HL-60 (cell line): ENCODE results near the gene GTF3C1.

Experiments used
- DNase-seq, 2 experiments: peaks; one replicate each; pipeline ENCODE4 v3.0.0-alpha.2; 2010 to 2020; ENCODE audit warnings: low read depth in 1 of 2, low spot score in 1 of 2
- H3K27ac ChIP-seq: fragments of 250-450 bp; sonication (Bioruptor Pico); replicated peaks from 2 replicates; pipeline ENCODE4 v1.5.1; 2020; ENCODE audit warnings: mild to moderate bottlenecking, moderate library complexity
- H3K27me3 ChIP-seq: fragments of 250-450 bp; sonication (Bioruptor Pico); 2 replicates; pipeline ENCODE4 v1.5.1; 2021; ENCODE audit warnings: mild to moderate bottlenecking, moderate library complexity; ENCODE audit not compliant: insufficient read depth, poor library complexity, severe bottlenecking
- H3K4me3 ChIP-seq: replicated peaks from 2 replicates; pipeline ENCODE4 v1.5.1; 2011; ENCODE audit warnings: mild to moderate bottlenecking, control low read depth, low read length; ENCODE audit not compliant: insufficient read depth
- GABPA ChIP-seq: IDR thresholded peaks from 2 replicates; pipeline ENCODE4 v1.6.1; 2012; ENCODE audit warnings: low read depth
- POLR2AphosphoS5 ChIP-seq: IDR thresholded peaks from 2 replicates; pipeline ENCODE4 v1.6.1; 2012; ENCODE audit warnings: low read depth
- SPI1 ChIP-seq: IDR thresholded peaks from 2 replicates; pipeline ENCODE4 v1.6.1; 2012; ENCODE audit warnings: low read depth, mild to moderate bottlenecking, borderline replicate concordance
- TF ChIP-seq, protein P1 (sequence below): IDR thresholded peaks from one replicate; pipeline ENCODE4 v1.5.1; 2011; ENCODE audit warnings: low read length, control low read depth, inconsistent platforms; ENCODE audit not compliant: insufficient read depth
- TF ChIP-seq, protein P2 (sequence below): IDR thresholded peaks from 2 replicates; pipeline ENCODE4 v1.6.1; 2012; ENCODE audit warnings: low read depth; ENCODE audit not compliant: insufficient replicate concordance

GTF3C1 gene

DNA sequence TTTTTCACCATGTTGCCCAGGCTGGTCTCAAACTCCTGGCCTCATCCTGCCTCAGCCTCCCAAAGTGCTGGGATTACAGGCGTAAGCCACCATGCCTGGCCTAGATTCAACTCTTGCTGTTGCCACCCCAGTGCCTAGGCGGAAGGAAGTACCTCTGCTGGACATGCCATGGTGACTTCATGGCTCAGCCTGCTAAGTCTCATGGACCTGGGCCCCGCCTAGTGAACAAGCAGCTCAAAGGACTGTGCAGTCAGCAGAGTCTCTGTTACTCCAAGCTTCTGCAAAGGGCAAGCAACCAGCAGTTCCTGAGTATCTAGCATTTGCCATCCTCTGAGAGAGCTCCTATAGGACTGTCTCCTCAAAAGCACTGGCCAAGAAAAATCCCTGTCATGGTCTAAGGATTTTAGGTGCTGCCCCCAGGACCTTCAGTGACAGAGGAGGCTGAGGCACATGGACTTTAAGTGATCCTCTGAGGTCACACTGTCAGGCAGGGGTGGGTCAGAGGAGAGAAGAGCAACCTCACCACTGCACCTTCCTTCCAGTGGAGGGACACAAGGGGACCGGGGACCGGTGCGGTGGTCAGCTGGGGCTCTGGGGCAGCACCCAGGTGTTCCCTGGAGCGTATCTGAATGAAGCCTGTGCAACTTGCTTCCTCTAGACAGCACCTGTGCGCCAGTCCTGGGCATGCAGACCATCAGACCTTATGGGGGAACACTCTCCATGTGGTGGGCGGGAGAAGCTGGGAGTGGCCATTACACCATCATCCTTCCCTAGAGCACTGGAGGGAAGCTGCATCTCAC lies 76.4 kb downstream of the GTF3C1 start:
- DNase-seq, result no peak
- H3K27me3 ChIP-seq, result no peaks in the 10 kb centered on the region
- TF ChIP-seq, protein P1, sequence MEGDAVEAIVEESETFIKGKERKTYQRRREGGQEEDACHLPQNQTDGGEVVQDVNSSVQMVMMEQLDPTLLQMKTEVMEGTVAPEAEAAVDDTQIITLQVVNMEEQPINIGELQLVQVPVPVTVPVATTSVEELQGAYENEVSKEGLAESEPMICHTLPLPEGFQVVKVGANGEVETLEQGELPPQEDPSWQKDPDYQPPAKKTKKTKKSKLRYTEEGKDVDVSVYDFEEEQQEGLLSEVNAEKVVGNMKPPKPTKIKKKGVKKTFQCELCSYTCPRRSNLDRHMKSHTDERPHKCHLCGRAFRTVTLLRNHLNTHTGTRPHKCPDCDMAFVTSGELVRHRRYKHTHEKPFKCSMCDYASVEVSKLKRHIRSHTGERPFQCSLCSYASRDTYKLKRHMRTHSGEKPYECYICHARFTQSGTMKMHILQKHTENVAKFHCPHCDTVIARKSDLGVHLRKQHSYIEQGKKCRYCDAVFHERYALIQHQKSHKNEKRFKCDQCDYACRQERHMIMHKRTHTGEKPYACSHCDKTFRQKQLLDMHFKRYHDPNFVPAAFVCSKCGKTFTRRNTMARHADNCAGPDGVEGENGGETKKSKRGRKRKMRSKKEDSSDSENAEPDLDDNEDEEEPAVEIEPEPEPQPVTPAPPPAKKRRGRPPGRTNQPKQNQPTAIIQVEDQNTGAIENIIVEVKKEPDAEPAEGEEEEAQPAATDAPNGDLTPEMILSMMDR, result no peak
- no peak for TF ChIP-seq SPI1
- TF ChIP-seq, protein P2, sequence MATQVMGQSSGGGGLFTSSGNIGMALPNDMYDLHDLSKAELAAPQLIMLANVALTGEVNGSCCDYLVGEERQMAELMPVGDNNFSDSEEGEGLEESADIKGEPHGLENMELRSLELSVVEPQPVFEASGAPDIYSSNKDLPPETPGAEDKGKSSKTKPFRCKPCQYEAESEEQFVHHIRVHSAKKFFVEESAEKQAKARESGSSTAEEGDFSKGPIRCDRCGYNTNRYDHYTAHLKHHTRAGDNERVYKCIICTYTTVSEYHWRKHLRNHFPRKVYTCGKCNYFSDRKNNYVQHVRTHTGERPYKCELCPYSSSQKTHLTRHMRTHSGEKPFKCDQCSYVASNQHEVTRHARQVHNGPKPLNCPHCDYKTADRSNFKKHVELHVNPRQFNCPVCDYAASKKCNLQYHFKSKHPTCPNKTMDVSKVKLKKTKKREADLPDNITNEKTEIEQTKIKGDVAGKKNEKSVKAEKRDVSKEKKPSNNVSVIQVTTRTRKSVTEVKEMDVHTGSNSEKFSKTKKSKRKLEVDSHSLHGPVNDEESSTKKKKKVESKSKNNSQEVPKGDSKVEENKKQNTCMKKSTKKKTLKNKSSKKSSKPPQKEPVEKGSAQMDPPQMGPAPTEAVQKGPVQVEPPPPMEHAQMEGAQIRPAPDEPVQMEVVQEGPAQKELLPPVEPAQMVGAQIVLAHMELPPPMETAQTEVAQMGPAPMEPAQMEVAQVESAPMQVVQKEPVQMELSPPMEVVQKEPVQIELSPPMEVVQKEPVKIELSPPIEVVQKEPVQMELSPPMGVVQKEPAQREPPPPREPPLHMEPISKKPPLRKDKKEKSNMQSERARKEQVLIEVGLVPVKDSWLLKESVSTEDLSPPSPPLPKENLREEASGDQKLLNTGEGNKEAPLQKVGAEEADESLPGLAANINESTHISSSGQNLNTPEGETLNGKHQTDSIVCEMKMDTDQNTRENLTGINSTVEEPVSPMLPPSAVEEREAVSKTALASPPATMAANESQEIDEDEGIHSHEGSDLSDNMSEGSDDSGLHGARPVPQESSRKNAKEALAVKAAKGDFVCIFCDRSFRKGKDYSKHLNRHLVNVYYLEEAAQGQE, result no peak
- TF ChIP-seq POLR2AphosphoS5, result no peak
- no peak for TF ChIP-seq GABPA

DNA sequence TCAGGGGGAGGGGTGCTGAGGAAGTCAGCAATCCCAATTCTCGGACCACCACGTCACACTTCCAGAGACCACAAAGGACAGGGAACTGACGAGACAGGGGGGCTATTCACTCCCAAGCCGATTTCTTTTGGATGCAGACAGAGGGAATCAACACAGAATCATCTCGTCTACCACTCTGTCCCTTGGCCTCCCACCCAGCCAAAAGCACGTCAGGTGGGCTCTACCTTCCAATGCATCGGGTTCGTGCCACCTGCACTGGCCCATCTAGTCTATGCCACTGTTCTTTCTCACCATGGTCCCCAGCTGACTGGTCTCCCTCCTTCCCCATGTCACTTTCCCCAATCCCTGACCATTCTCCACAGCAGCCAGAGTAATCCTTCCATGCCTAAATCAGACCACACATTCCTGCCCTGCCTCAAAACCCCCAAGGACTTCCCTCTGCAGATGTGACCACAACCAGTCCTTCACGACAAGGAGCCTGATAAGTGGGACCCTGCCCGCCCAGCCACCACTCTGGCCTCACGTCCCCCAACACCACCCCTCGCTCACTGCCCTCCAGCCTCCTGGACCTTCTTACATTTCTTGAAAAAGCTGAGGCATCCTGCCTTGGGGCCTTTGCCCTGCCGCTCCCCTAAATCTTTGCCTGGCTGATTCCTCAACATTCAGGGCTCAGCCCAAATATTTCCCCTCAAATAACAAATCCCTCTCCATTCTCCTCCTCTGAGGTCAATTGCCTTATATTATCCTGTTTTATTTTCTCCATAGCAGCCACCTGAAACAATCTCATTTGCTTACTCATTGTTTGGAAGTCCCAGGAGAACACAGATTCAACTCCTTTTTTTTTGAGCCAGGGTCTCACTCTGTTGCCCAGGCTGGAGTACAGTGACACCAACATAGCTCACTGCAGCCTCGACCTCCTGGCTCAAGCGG lies 77.4 kb downstream of the GTF3C1 start:
- no peak overlapping the region for H3K4me3 ChIP-seq
- TF ChIP-seq, protein P2, result no peak
- TF ChIP-seq POLR2AphosphoS5 (no peak), GABPA (no peak), SPI1 (no peak)
- TF ChIP-seq, protein P1, result no peak
- no peak for DNase-seq
- H3K27me3 ChIP-seq, result no peaks in the 10 kb centered on the region
- H3K27ac ChIP-seq, result no peak overlapping the region

More for the DNA sequence above, 76.4 kb downstream of the GTF3C1 start:
- H3K27ac ChIP-seq, result no peak overlapping the region
- no peak overlapping the region for H3K4me3 ChIP-seq

DNA sequence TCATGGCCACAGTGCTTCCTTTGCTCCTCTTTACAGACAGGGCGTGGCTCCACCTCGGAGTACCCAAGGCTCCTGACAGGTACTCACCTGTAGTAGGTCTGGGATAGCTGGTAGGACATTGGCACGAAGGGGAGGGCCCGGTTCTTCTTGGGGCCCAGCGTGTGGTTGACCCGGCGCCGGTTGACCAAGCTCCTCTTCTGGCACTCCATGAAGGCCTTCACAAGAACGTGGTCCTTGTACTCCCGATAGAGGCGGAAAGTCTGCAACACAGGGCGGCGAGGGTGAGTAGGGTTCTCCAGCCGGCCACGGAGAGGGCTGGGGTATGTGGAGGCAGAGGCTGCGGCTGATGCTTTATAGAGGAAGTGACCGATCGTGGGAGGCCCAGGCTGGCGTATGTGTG lies 78.1 kb downstream of the GTF3C1 start:
- TF ChIP-seq, protein P2, result no peak
- TF ChIP-seq POLR2AphosphoS5 (no peak), GABPA (no peak), SPI1 (no peak)
- TF ChIP-seq, protein P1, result no peak
- Histone ChIP-seq H3K27me3 (no peaks in the 10 kb centered on the region), H3K4me3 (no peak overlapping the region), H3K27ac (no peak overlapping the region)
- no peak for DNase-seq
